ENCODE measurements around the gene CMSS1.

CMSS1 gene
- total RNA-seq = 10.2 to 16.9 (median 14.8) reads per million in 4 donors

- DNase-seq = peak; percentile 85 to 95 (median 93)
Measured at GRCh38 chr3:99817437-99818240, at the start of gene CMSS1. Gene CMSS1, plus strand, starts transcription at chr3:99817862.

- DNase-seq = no peak
Measured at GRCh38 chr3:99768126-99768525, 49.5 kb upstream of the CMSS1 start.

- no peak for DNase-seq
Measured at GRCh38 chr3:99768808-99769501, 48.7 kb upstream of the CMSS1 start.

- DNase-seq = no peak
Measured at GRCh38 chr3:99772171-99772570, 45.5 kb upstream of the CMSS1 start.

- no peak for DNase-seq
Measured at GRCh38 chr3:99772671-99773070, 45.0 kb upstream of the CMSS1 start.

- peak in 1 of 5 donors; percentile 22 for DNase-seq
Measured at GRCh38 chr3:99774467-99774866, 43.2 kb upstream of the CMSS1 start.

GRCh38 chr3:99776516-99777209 is 41.0 kb upstream of the CMSS1 start:
- no peak for DNase-seq

- no peak for DNase-seq
Measured at GRCh38 chr3:99777210-99777549, 40.5 kb upstream of the CMSS1 start.

- DNase-seq = no peak
Measured at GRCh38 chr3:99777708-99778107, 40.0 kb upstream of the CMSS1 start.

GRCh38 chr3:99780749-99781148 is 36.9 kb upstream of the CMSS1 start:
- DNase-seq = no peak

GRCh38 chr3:99781761-99782160 is 35.9 kb upstream of the CMSS1 start:
- DNase-seq = no peak

GRCh38 chr3:99783011-99783573 is 34.6 kb upstream of the CMSS1 start:
- no peak for DNase-seq

- DNase-seq = peak in 1 of 5 donors; percentile 6
Measured at GRCh38 chr3:99789011-99789721, 28.5 kb upstream of the CMSS1 start.

GRCh38 chr3:99794485-99794884 is 23.2 kb upstream of the CMSS1 start:
- no peak for DNase-seq

- DNase-seq = no peak
Measured at GRCh38 chr3:99795573-99795972, 22.1 kb upstream of the CMSS1 start.

- no peak for DNase-seq
Measured at GRCh38 chr3:99799422-99799821, 18.2 kb upstream of the CMSS1 start.

- no peak for DNase-seq
Measured at GRCh38 chr3:99803297-99803696, 14.4 kb upstream of the CMSS1 start.

GRCh38 chr3:99805160-99805559 is 12.5 kb upstream of the CMSS1 start:
- no peak for DNase-seq

- DNase-seq = peak in 3 of 5 donors; percentile 29 to 33 (median 31)
Measured at GRCh38 chr3:99808163-99808794, 9.4 kb upstream of the CMSS1 start.

- no peak for DNase-seq
Measured at GRCh38 chr3:99809565-99809964, 8.1 kb upstream of the CMSS1 start.

- no peak for DNase-seq
Measured at GRCh38 chr3:99810403-99810802, 7.3 kb upstream of the CMSS1 start.

- no peak for DNase-seq
Measured at GRCh38 chr3:99817047-99817436, 620 bp upstream of the CMSS1 start.
